Astrocyte (in vitro differentiated cells and primary cell): ENCODE measurements around the gene HMG20A.

Experiments used
- CTCF ChIP-seq: IDR thresholded peaks from 2 replicates; pipeline ENCODE4 v1.5.1; 2011; ENCODE audit warnings: low read depth, mild to moderate bottlenecking, inconsistent platforms, low read length, moderate library complexity; ENCODE audit not compliant: insufficient read depth
- EZH2 ChIP-seq: IDR thresholded peaks from 2 replicates; pipeline ENCODE4 v1.6.1; 2012; ENCODE audit warnings: mild to moderate bottlenecking, low read length, inconsistent platforms; ENCODE audit not compliant: insufficient read depth

DNA sequence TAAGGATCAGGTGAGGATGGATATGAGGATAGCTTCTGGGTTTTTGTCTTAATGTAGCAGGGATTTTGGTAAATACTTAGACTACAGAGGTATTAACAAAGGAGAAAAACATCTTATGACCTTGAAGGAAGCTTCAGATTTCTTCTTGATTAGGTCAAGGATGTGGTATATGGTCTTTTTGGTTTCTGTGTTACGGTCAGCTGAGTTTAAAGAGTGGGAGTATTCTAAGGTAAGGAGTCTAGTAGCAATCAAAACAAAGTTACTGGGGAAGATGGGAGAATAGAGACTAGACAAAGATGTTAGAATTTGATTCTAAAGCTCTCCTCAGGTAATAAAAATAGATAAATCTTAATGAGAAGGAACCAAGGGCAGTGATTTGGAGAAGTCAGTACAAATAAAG is 6.2 kb downstream of the HMG20A start:
- no peak for TF ChIP-seq CTCF
- no peak for TF ChIP-seq EZH2
